Putamen (tissue), 1 donor: ENCODE data around the gene PCDHB9.
"Not testable (repeated sequence)": the region's sequence is repeated elsewhere in the genome, so short reads cannot be mapped to it uniquely, and the experiment has no call there.

Experiments used
- DNase-seq: peaks from one replicate; pipeline ENCODE4 v3.0.0-alpha.2; 2016; ENCODE audit warnings: low spot score

The PCDHB9 gene

GRCh38 chr5:141188682-141189081 is 1.7 kb downstream of the PCDHB9 start:
- DNase-seq = not testable (repeated sequence)

- not testable (repeated sequence) for DNase-seq
These were observed 2.2 kb downstream of the PCDHB9 start for GRCh38 chr5:141189131-141189530.

- DNase-seq = peak; percentile 9
These were observed 5.3 kb downstream of the PCDHB9 start, which contains the start of gene PCDHB10 for GRCh38 chr5:141192110-141192725. PCDHB10 (plus strand) TSS chr5:141192353; CDS start chr5:141192553, 200 bp downstream.

- not testable (repeated sequence) for DNase-seq
These were observed 7.4 kb downstream of the PCDHB9 start for GRCh38 chr5:141194332-141194731.

- DNase-seq = no peak
These were observed 9.4 kb downstream of the PCDHB9 start for GRCh38 chr5:141196363-141196762.

- no peak for DNase-seq
These were observed 12.6 kb downstream of the PCDHB9 start, which contains the start of gene PCDHB11 for GRCh38 chr5:141199359-141200235. PCDHB11 (plus strand) TSS chr5:141199627; CDS start chr5:141199775, 148 bp downstream.

- DNase-seq = not testable (repeated sequence)
These were observed 14.2 kb downstream of the PCDHB9 start for GRCh38 chr5:141201126-141201525.

- not testable (repeated sequence) for DNase-seq
These were observed 14.7 kb downstream of the PCDHB9 start for GRCh38 chr5:141201646-141202045.

GRCh38 chr5:141208478-141208877 is 21.5 kb downstream of the PCDHB9 start, which contains the start of gene PCDHB12:
PCDHB12 (plus strand) TSS chr5:141208719; CDS start chr5:141208908, 189 bp downstream.
- no peak for DNase-seq

- DNase-seq = not testable (repeated sequence)
These were observed 23.3 kb downstream of the PCDHB9 start for GRCh38 chr5:141210281-141210680.

GRCh38 chr5:141210849-141211248 is 23.9 kb downstream of the PCDHB9 start:
- DNase-seq = not testable (repeated sequence)

GRCh38 chr5:141213656-141214339 is 26.8 kb downstream of the PCDHB9 start, which contains the start of gene PCDHB13:
PCDHB13 (plus strand) TSS chr5:141213919; CDS start chr5:141214124, 205 bp downstream.
- DNase-seq = peak; percentile 9

- DNase-seq = not testable (repeated sequence)
These were observed 27.6 kb downstream of the PCDHB9 start for GRCh38 chr5:141214583-141214982.

GRCh38 chr5:141215504-141215903 is 28.5 kb downstream of the PCDHB9 start:
- DNase-seq = not testable (repeated sequence)

- DNase-seq = not testable (repeated sequence)
These were observed 29.1 kb downstream of the PCDHB9 start for GRCh38 chr5:141216035-141216434.

- DNase-seq = peak; percentile 12
These were observed 36.3 kb downstream of the PCDHB9 start, which contains the start of gene PCDHB14 for GRCh38 chr5:141223112-141223783. PCDHB14 (plus strand) TSS chr5:141223343; CDS start chr5:141223506, 163 bp downstream.

- DNase-seq = not testable (repeated sequence)
These were observed 37.9 kb downstream of the PCDHB9 start for GRCh38 chr5:141224844-141225243.

GRCh38 chr5:141225421-141225820 is 38.5 kb downstream of the PCDHB9 start:
- DNase-seq = not testable (repeated sequence)

- no peak for DNase-seq
These were observed 47.2 kb downstream of the PCDHB9 start for GRCh38 chr5:141234109-141234667.

- not testable (repeated sequence) for DNase-seq
These were observed 49.0 kb downstream of the PCDHB9 start for GRCh38 chr5:141235922-141236321.
